Calu3 (cell line): ENCODE results near the gene MED22. TPM values are rescaled to one million over a fixed set of nuclear protein-coding genes. Genes with fewer than 3 reads are reported as not detected.

Experiments
- BruUV-seq: library from RNA; stranded (reverse); fragments of 400-500 nt; replicated peaks from 2 replicates; lab custom pipeline; 2021; lab: Mats Ljungman, UMichigan
- CTCF ChIA-PET: fragments of 300-600 bp; sonication (Branson Sonifier 250); formaldehyde crosslinking; loops from one replicate; lab custom pipeline; 2022; ENCODE audit warnings: antibody characterized with exemption; lab: Charles Lee
- DNase-seq: peaks from one replicate; pipeline ENCODE4 v3.0.0; 2022
- H3K27ac Mint-ChIP-seq: one replicate; pipeline ENCODE4 v1.8.0; 2022; ENCODE audit warnings: mixed read lengths; ENCODE audit not compliant: unreplicated experiment
- H3K27me3 Mint-ChIP-seq: one replicate; pipeline ENCODE4 v1.8.0; 2022; ENCODE audit warnings: mixed read lengths; ENCODE audit not compliant: unreplicated experiment
- H3K36me3 Mint-ChIP-seq: one replicate; pipeline ENCODE4 v1.8.0; 2022; ENCODE audit warnings: mild to moderate bottlenecking, moderate library complexity, mixed read lengths; ENCODE audit not compliant: insufficient read depth, unreplicated experiment
- H3K4me1 Mint-ChIP-seq: one replicate; pipeline ENCODE4 v1.8.0; 2022; ENCODE audit warnings: mild to moderate bottlenecking, low read depth, mixed read lengths; ENCODE audit not compliant: unreplicated experiment
- H3K4me3 Mint-ChIP-seq: one replicate; pipeline ENCODE4 v1.8.0; 2022; ENCODE audit warnings: mild to moderate bottlenecking, low read depth, moderate library complexity, mixed read lengths; ENCODE audit not compliant: unreplicated experiment
- H3K9me3 Mint-ChIP-seq: one replicate; pipeline ENCODE4 v1.8.0; 2022; ENCODE audit warnings: low read depth, mixed read lengths; ENCODE audit not compliant: unreplicated experiment
- intact Hi-C: fragments of 100-400 bp; cut with micrococcal nuclease; formaldehyde crosslinking; loops from one replicate; pipeline ENCODE4 v1.10.0; 2022; ENCODE audit not compliant: unreplicated experiment
- total RNA-seq: library from RNA; stranded (reverse); gene quantifications from 2 replicates; pipeline ENCODE4 v1.2.3, GENCODE V29; 2022
- TF ChIP-seq, protein P1 (sequence below): fragments of 200-600 bp; IDR thresholded peaks from one replicate; pipeline ENCODE4 v1.8.0; 2022; ENCODE audit warnings: antibody characterized with exemption; ENCODE audit not compliant: unreplicated experiment

MED22 gene
- total RNA-seq, 1 experiment from 2014 or later, result 27.6 TPM

DNA sequence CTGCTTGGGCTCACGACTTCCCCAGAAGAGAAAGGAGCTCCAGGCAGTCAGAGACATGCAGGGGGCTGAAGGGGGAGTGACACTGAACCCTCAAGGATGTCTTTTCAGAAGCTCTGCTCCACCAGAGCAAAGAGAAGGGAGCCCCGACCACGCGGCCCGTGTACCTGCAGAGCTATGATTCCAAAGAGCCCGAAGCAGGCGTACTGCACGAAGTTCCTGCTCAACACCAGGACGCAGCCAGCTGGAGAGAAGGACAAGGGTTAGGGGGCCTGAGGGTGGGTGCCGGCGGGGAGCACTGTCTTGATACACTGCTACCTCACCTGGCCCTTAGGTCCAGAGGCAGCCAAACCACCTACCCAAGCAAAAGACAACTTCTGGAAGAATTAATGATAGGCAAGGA, 18.5 kb upstream of the MED22 start:
- no TSS peak for BruUV-seq
- TF ChIP-seq, protein P1, sequence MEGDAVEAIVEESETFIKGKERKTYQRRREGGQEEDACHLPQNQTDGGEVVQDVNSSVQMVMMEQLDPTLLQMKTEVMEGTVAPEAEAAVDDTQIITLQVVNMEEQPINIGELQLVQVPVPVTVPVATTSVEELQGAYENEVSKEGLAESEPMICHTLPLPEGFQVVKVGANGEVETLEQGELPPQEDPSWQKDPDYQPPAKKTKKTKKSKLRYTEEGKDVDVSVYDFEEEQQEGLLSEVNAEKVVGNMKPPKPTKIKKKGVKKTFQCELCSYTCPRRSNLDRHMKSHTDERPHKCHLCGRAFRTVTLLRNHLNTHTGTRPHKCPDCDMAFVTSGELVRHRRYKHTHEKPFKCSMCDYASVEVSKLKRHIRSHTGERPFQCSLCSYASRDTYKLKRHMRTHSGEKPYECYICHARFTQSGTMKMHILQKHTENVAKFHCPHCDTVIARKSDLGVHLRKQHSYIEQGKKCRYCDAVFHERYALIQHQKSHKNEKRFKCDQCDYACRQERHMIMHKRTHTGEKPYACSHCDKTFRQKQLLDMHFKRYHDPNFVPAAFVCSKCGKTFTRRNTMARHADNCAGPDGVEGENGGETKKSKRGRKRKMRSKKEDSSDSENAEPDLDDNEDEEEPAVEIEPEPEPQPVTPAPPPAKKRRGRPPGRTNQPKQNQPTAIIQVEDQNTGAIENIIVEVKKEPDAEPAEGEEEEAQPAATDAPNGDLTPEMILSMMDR, result no peak
- CTCF ChIA-PET, result no interaction called here
- Mint-ChIP-seq H3K4me3 (no peak overlapping the region), H3K27me3 (no peaks in the 10 kb centered on the region), H3K36me3 (peaks cover 36% of the 10 kb centered on the region), H3K9me3 (no peaks in the 10 kb centered on the region), H3K4me1 (peaks cover 13% of the 10 kb centered on the region), H3K27ac (no peak overlapping the region)
- DNase-seq, result no peak
- intact Hi-C loops, result no loop called here

DNA sequence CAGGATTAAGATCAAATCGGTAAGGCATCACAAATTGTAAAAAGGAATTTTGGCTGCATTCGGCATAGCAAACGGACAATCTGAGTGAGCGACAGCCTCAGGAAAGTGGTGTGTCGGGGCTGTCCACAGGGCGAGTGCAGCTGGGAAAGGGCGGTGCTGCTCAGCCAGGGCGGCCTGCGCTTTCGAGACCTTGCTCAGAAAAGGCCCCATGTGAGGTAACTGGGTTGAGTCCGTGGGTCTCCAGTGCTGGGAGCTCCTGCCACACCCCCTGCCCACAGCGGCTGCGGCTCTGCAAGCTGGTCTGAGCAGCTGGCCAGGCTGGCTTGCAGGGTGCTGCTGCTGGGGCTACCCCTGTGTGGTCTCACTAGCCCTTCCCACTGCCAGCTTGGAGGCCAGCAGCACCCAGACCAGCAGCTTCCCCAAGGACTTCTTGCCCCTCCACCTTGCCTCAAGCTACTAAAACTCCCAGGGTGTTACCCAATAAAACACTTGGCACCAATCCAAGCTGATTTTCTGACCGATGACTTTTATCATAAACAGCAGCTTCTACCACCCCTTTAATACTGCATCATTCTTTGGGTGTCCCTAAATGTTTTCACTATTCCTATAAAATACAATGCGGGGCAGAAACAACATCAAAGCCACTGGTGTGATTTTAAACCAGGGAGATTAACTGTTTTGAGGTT, 14.6 kb upstream of the MED22 start:
- Mint-ChIP-seq H3K9me3 (no peaks in the 10 kb centered on the region), H3K27ac (no peak overlapping the region), H3K27me3 (no peaks in the 10 kb centered on the region), H3K36me3 (peaks cover 51% of the 10 kb centered on the region), H3K4me3 (no peak overlapping the region), H3K4me1 (peaks cover 15% of the 10 kb centered on the region)
- intact Hi-C loops, result no loop called here
- TSS peak; percentile 28 for BruUV-seq
- CTCF ChIA-PET, result no interaction called here
- TF ChIP-seq, protein P1, result no peak
- no peak for DNase-seq

DNA sequence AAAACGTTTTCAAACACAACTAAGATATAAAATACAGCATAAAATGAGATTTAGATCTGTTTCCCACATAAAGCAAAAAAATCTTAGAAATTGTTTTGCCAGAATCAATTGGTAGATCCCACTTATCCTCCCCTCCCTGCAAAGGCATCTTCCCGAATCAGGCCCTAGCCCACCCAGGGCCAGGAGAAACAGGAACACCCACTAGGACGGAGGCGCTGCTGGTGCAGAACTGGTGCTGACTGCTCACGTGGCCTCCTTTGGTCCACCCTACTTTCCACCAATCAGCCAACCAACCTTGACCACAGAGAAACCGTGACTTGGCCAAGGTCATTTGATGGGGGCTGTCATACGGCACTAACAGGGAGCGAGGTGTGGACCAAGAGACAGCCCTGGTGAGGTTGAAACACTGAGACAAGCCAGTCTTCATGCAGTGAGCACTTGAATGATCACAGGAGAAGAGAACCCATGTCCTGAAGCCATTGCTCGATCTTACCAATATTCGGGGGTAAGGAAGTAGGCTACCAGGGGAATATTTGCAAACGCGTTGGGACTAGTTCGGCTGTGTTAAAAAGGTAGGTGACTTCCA, 13.7 kb upstream of the MED22 start:
- H3K36me3 Mint-ChIP-seq, result peaks cover 58% of the 10 kb centered on the region
- no peak overlapping the region for H3K27ac Mint-ChIP-seq
- no peaks in the 10 kb centered on the region for H3K9me3 Mint-ChIP-seq
- H3K27me3 Mint-ChIP-seq, result no peaks in the 10 kb centered on the region
- no peak for DNase-seq
- BruUV-seq, result no TSS peak
- no peak overlapping the region for H3K4me3 Mint-ChIP-seq
- intact Hi-C loops, result no loop called here
- CTCF ChIA-PET, result no interaction called here
- TF ChIP-seq, protein P1, result no peak
- H3K4me1 Mint-ChIP-seq, result peaks cover 15% of the 10 kb centered on the region

DNA sequence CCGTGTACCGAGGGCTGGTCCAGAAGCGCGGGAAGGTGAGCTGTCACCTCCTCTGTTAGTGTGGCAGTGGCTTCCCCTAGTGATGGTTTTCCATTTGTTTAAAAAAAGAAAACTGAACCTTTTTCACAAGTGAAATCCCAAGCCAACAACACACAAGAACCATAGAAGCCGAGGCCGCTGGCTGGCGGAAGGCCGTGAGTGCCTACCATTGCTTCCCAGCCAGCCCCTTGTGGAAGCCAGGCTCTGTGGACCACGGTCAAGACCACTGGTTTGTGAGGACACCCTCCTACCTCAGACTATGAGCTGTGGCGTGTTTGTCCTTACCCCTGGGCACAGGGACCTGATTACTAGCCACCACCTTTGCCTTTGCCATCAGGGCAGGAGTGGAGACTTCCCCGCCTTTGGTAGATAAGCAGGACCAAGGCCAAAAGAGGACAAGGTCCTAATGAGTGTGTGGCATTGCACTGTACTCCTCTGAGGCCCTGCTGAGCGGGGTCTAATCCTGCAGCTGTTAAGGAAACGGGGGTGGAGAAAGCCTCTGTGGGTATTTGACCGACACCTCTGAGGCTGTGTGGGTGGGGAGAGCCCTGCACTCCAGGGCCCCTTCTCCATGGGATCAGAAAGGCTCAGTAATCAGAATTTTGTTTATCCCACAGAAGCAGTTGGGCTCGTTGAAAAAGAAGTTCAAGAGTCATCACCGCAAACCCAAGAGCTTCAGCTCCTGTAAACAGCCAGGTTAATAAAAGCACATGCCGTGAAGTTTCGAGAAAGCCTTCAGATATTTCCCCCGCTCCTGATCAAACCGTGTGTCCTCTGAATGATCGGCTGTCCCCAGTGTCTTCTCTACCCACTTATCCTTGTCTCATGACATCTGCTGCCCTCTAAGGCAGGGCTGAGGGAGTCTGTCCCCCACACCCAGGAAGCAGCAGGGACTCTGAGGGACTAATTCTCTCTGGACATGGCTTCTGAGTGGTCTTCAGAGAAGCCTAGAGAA, 12.8 kb upstream of the MED22 start:
- Mint-ChIP-seq H3K9me3 (no peaks in the 10 kb centered on the region), H3K4me1 (peaks cover 15% of the 10 kb centered on the region), H3K27me3 (no peaks in the 10 kb centered on the region), H3K4me3 (no peak overlapping the region), H3K36me3 (peaks cover 67% of the 10 kb centered on the region), H3K27ac (no peak overlapping the region)
- intact Hi-C loops, result no loop called here
- BruUV-seq, result no TSS peak
- no peak for DNase-seq
- TF ChIP-seq, protein P1, result no peak
- CTCF ChIA-PET, result no interaction called here
